Measurements from ENCODE around the gene BCKDHA. TPM values are rescaled to one million over a fixed set of nuclear protein-coding genes. Genes with fewer than 3 reads are reported as not detected.

Gene BCKDHA
- total and polyA plus RNA-seq, 2 of the 4 experiments (the other 2 are of a cell fraction), result 7.6 to 7.7 TPM

- no peak for TF ChIP-seq RCOR1 (IDR thresholded peaks at IDR 0.05; ENCODE audit: insufficient replicate concordance, low read length)
- TF ChIP-seq POLR2A (IDR thresholded peaks at IDR 0.05; ENCODE audit: low read depth, low read length), result no peak
- no peak for TF ChIP-seq USF2 (IDR thresholded peaks at IDR 0.05; ENCODE audit: low read depth, low read length)
- H4K5ac ChIP-seq (ENCODE audit: low read depth, low read length), result no peak overlapping the region
- WGBS, 2 experiments (ENCODE audit: extremely low coverage in 2 of 2, insufficient read length in 1 of 2), result no CpG with 5 or more reads among the region's 10 CpGs
- H2BK20ac ChIP-seq (ENCODE audit: low read depth, low read length), result no peak overlapping the region
- no peaks in the 10 kb centered on the region for H3K27me3 ChIP-seq (ENCODE audit: control insufficient read depth, insufficient read depth, low read length)
- H3K14ac ChIP-seq (replicated peaks; ENCODE audit: low read depth, low read length), result no peak overlapping the region
- dilution Hi-C loops (cut with HindIII; ENCODE audit: low sequenced_read_pairs, unreplicated experiment), result no loop called here
- H3K4ac ChIP-seq (ENCODE audit: low read depth, low read length), result no peak overlapping the region
- no peak overlapping the region for H3K4me2 ChIP-seq (ENCODE audit: low read depth, low read length)
- H3K79me1 ChIP-seq (ENCODE audit: low read depth in 1 of 2, low read length in 2 of 2), result no peaks in the 10 kb centered on the region; a peak in 1 of 4 replicates
- H4K8ac ChIP-seq (ENCODE audit: low read depth in 2 of 2, low read length in 2 of 2), result no peak overlapping the region
- no peak for ATAC-seq (ENCODE audit: low read depth)
- H3K36me3 ChIP-seq (ENCODE audit: control insufficient read depth, insufficient read depth, low read length), result peaks cover 43% of the 10 kb centered on the region
- in situ Hi-C loops (cut with MboI; ENCODE audit: low sequenced_read_pairs), result no loop called here
- POLR2A ChIA-PET (ENCODE audit: unreplicated experiment), result no interaction called here
- H3K4me1 ChIP-seq (ENCODE audit: control insufficient read depth, insufficient read depth, low read length), result peaks cover 4% of the 10 kb centered on the region
- no peak overlapping the region for H3K23ac ChIP-seq (ENCODE audit: low read depth, low read length)
- no peaks in the 10 kb centered on the region for H4K20me1 ChIP-seq (ENCODE audit: insufficient read depth, low read length)
- H2BK120ac ChIP-seq (ENCODE audit: low read depth, low read length), result no peak overlapping the region
- no peak overlapping the region for H2AFZ ChIP-seq (replicated peaks; ENCODE audit: low read length, poor library complexity)
- H3K56ac ChIP-seq (ENCODE audit: extremely low read depth, insufficient read depth, low read length), result no peak overlapping the region
- DNase-seq, result no peak
- H3K27ac ChIP-seq (ENCODE audit: insufficient read depth, low read length), result no peak overlapping the region
- H3K9ac ChIP-seq (ENCODE audit: low read depth, low read length), result no peak overlapping the region
- no peak overlapping the region for H2AK9ac ChIP-seq (replicated peaks; ENCODE audit: low read depth, low read length, poor library complexity)
- H4K91ac ChIP-seq (ENCODE audit: insufficient read depth, low read depth, low read length), result no peak overlapping the region
- BruUV-seq (replicated peaks), result no TSS peak
- CTCF ChIA-PET, result no interaction called here
- no peak overlapping the region for H3K18ac ChIP-seq (ENCODE audit: low read depth, low read length)
- H3K9me1 ChIP-seq (ENCODE audit: insufficient read depth, low read length), result no peaks in the 10 kb centered on the region; the same call in 1 of the 2 replicates
- H2BK5ac ChIP-seq (ENCODE audit: low read depth, low read length, poor library complexity, severe bottlenecking), result no peak overlapping the region
- no peak overlapping the region for H2BK15ac ChIP-seq (ENCODE audit: low read depth, low read length)
- H3K4me3 ChIP-seq (ENCODE audit: insufficient read depth, low read depth, low read length), result no peak overlapping the region
- intact Hi-C loops (cut with micrococcal nuclease), result no loop called here
- no peak overlapping the region for H2AK5ac ChIP-seq (ENCODE audit: low read depth, low read length)
- no peaks in the 10 kb centered on the region for H3K9me3 ChIP-seq (ENCODE audit: control insufficient read depth, insufficient read depth, low read length)
Observed at GRCh38 chr19:41413947-41414346, 16.3 kb downstream of the BCKDHA start.
